Stimulated activated CD8-positive, alpha-beta memory T cell treated with anti-CD3 and anti-CD28 coated beads, Interleukin-7, amount 100 ng/mL, for 1 hour (primary cell): Measurements from ENCODE around the gene THADA.
"Not testable (repeated sequence)": the region's sequence is repeated elsewhere in the genome, so short reads cannot be mapped to it uniquely, and the experiment has no call there.

Experiments
- DNase-seq, 2 donors: peaks; one replicate each; pipeline ENCODE4 v3.0.0-alpha.2; 2020; ENCODE audit warnings: low read depth in 2 of 2

The THADA gene

DNA sequence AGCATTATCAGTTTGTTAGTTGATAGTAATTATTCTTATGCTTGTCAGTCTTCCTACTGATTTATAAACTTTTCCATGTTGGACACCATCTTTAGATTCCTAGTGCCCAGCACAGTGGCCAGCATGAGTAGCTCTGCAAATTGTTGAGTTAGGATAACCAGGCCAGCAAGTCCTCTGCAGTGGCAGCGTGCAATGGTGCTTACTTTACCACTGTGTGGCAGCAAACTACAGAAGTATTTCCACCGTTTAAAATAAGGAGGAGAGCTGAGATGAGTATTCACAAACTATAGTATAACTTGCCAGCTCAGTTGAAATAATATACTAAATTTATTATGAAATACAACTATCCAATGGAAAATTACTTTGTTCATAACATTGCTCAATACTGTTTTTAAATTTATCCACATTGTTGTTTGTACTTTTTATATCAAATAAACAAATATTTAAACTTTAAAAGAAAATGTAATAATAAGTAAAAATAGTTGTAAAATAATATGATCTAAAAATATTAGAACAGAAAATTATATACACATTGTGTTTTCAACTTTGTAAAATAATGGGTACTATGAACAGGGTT lies 9.3 kb upstream of the THADA start:
- DNase-seq = no peak

DNA sequence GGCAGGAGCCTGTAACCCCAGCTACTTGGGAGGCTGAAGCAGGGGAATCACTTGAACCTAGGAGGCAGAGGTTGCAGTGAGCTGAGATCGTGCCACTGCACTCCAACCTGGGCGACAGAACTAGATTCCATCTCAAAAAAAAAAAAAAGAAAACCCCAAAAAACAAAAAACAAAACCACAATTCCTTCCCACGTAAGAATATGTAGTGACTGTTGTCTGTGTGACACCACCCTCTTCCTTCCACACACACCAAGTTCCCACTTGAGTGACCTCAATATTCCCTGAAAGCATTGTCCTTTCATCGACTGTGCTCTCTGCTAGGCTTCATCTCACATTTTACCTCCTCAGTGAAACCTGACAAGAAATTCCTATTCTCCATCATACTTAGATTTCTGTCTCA lies 8.8 kb upstream of the THADA start:
- DNase-seq = no peak

DNA sequence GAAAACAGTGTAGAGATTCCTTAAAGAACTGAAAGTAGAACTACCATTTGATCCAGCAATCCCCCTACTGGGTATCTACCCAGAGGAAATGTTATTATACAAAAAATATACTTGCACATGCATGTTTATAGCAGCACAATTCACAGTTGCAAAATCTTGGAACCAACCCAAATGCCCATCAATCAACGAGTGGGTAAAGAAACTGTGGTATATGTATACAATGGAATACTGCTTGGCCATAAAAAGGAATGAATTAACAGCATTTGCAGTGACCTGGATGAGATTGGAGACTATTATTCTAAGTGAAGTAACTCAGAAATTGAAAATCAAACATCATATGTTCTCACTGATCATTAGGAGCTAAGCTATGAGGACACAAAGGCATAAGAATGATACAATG lies 4.8 kb upstream of the THADA start:
- not testable (repeated sequence) for DNase-seq

DNA sequence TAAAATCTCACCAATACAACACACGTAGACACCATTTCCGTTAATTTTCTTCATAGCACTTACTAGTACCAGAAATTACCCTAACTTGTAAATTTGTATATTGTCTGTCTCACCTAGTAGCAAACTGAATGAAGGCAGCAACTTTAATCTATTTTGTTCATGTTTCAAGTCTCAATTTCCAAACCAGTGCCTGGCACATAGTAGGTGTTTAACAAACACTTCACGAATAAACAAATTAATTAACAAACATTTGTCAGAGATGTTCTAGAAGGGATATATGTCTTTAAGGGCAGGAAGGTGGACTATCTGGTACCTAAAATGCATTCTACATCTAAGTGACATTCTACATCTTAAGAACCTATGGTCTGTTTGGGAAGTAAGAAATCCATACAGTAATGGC lies 963 bp downstream of the THADA start:
- no peak for DNase-seq

DNA sequence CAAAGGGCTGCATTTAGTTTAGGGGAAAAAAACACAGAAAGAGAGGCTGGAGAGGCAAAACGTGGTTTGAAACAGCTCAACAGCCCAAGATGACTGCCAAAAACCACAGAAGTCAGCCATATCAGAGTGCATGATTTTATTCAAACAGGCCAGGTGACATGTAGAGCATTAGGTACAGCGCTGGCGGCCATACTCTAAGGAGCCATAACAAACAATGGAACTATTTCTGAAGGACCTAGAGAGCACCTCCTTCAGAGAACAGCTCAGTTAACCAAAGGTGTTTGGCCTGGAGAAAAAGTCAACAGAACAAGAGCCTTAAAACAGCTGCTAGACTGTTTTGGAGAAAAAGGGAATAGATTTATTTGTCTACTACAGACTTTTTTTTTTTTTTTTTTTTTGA lies 2.6 kb downstream of the THADA start:
- DNase-seq = no peak

DNA sequence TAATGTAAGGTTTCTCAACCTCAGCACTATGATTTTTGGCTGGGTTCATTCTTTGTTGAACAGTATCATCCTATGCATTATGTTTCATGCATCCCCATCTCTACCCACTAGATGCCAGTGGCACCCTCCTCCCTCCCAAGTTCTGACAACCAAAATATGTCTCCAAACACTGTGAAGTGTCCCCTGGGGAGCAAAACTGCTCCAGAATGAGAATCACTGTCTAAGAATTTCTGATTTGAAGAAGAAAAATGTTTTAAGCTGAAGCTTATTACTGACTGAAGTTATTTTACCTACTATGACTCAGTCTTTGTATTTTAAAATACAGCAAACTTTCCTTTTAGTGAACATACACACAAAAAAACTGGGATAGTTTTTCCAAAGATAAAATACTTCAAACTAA lies 3.4 kb downstream of the THADA start:
- DNase-seq = no peak

DNA sequence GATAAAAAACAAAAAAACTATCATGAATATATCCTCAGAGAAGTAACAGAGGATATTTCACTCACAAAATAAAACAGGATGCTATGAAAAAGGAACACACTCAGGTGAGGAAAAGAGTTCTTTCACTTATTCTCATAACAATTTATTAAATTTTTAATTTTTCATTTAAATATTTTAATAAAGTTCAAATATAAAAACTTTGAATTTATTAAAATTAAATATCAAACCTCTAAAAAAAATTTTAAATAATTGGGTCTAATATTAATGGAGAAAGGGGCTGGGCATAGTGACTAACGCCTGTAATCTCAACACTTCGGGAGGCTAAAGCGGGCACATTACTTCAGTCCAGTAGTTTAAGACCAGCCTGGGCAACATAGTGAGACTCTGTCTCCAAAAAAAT lies 10.1 kb downstream of the THADA start:
- no peak for DNase-seq

DNA sequence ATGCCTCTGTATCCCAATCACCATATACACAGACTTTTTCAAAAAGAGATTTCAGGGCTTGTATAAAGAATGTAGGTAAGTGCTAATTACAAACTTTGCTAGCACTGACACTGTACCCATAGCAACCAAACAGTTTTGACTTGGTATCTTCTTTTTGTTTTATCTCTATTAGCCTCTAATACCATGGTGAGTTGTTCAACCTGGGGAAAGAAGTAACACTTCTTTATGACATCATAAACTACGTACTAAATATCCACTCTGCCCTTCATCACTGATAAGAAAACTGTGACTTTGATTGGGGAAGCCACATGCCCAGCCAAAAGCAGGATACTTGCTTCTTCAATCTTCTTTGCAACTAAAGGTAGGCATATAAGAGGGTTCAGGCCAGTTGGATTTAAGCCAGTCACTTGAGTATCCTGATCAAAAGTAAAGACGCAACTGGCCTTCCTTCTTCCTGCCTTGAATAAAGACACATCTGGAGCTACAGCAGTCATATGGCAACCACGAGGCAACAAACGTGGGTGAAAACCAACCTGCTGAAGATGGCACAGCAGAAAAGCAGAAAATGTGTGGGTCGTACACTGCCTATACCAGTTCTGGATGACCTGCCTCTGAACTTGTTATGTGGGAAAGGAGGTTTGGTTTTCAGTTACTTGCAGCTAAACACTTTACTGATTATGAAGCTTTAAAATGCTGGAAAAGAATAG lies 16.4 kb downstream of the THADA start:
- DNase-seq = no peak

DNA sequence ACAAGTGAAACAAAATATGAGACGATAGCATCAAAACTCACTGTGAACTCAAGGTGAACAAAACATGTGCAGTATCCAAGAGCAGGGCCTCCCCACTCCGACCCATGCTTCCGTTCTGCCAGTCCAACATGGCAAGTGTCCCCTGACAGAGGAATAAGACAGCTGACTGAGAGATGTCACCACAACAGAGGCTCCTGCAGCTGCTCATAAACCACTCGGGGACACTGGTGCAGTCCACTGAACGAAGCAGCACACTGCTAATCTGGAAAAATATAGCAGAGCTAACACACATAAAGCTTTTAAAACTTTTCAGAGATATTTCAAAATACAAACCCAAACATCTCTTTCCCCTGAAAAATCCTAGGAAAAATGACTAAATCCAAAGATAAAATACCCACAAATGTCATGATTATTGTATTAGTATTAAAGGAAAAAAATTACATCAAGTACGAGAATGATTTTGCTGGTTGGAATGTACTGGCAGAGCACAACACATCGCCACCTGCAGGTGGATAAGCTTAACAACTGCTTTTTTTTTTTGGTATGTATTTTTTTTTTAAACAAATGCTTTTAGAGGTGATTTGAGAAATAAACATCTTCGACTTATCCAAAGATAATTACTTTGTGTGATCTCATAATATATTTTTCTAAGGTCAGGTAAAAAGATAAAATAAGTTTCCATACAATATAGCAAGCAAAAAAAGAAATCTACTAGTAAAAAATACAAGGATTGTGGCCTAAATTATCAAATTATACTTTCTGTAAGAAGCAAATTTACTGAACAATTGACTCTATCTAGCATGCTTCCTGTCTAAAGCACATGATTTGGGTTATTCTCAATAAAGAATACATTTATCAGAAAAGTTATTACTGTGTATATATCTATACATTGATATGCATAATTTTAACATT lies 18.6 kb downstream of the THADA start:
- no peak for DNase-seq

DNA sequence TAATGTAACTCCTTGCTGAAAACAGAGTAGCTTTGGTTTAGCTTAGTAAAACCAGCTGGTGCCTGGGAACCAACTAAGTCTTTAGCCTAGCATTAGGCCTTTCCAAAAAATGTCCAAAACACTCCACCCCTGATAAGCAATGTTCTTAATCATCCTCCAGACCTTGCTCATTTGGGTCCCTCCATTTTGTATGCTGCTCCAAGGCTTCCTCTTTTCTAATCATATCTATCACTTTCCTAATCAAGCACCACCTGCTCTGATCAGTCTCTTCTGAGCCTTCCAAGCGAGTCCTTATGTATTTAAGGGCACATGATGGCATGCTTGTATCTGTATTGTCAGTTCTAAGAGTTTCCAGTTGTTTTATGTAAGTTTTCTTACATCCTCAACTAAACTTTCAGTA lies 23.6 kb downstream of the THADA start:
- no peak for DNase-seq

DNA sequence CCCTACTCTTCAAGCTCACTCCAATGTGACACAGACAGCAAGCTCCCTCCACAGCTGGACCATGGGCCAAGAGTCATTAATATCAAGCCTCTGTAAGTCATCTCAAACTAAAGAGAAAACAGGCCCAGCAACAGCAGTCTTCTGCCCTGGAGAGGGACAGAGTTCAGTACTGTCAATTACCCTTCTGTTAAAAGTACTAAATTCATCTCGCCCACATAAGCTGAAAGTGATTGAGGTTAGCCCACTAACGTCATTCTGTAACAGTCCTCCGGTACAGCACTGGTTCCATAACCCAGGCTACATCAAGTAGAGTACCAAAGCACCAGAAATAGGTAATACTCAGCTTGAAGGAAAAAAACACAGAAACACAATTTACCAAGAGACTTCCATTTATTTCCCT lies 25.9 kb downstream of the THADA start:
- no peak for DNase-seq

DNA sequence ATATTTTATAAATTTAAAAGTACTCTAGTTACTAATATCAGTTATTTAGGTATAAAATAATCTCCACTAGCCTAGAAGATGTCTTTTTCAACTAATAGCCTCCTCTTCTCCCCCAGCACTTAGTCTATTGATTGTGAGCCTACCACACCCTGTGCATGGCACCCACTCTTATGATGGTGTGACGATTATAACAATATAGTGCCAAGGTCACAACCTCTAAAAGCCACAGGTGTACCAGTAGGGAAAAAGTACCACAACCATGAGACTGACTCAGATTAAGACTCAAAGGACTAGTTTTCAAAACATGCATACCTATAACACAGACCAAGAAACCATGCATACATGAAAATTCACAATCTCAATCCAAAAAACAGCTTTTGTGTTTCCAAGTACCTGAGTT lies 27.6 kb downstream of the THADA start:
- no peak for DNase-seq

DNA sequence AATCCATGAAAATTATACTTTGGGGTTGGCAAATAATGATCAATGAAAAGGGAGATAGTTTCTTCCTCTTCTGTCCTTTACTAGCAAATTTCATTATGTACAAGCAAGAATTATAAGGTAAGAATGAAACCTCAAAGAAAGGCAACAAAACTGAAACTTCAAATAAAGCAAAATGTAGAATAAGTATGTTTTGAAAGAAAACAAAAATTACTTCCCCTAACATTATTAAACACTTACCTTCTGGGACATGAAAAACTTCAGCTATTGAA lies 29.4 kb downstream of the THADA start:
- DNase-seq = no peak

DNA sequence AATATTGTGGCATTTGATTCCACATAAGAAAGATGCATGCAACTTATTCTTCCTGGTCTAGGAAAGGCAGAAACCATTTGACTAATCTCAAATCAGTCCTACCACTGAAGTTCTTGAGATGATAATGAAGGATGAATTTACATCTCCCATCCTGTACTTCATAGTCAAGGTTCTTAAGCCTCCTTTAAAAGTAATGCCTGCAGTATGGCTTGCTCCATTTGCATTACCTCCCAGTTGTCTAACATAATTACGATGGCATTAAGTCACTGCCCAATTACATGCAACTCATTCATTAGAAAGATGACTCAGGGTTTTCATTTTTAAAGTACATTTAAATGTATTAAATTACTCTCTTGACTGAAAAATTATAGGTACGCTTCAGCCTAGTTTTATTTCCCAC lies 32.2 kb downstream of the THADA start:
- DNase-seq = no peak

DNA sequence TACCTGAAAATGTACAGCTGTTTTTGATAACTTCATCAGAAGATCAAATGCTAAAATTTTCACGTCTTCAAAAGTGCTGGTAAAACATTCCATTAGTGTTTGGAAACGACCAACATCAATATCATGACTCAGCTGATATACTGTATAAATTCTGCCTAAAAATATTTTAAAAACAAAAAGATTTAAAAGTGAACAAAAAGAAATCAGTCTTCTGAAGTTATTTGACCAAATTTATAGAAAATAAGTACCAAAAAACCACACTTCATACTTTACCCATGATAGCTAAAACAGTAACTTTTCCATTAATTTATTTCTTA lies 35.6 kb downstream of the THADA start:
- no peak for DNase-seq

DNA sequence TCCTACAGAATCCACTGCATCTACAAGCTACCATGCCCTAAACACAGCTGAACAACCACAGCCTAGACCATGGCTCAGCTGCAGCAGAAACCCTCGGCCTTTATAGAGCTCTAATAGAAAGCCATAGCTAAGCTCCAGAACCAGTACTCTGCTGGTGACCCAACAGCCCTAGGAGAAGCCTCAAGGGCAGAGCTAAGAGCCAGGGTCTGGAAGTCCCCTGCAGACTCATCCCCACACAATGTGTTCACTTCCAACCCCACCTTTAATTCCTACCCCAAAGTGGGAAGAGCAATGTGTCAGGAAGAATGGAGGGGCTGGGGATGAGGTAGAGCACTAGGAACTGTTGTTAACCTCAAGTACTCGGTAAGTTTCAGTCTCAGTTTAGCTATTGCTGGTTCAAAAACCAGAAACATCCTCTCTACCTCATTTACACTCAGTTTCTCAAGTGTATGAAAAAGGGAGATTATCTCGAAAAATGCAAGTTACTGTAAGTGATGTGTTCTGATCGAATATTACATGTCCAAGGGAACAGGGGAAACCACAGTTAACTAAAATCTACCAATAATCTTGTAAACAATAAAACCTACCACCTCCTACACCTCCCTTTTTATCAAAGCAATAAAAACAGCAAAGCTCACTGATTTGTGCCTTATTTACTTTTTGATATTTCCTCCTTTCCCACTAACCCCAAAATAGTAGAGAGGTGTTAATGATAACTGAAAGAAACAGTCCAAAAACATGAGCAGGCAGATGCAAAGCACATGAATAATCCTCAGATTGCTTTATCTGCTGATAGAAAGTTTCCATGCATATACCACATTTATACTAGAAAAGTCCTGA lies 36.2 kb downstream of the THADA start:
- DNase-seq = no peak

DNA sequence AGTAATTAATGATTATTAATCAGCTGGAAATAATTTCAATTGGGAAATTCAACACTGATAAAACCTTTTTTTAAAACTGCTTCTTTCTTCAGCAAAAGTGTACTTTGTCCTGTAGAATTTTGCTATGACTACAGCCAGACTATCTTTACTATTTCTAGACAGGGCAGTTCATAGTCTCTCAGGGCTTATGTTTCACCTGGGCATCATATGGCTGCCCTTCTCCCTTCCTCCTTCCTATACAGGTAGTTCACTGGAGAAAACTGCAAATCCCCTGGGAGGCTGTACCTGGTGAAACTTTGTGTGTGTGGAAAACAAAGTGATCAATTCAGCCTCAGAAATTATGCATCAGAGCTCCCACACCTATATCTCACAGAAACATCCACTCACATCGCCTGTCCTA lies 38.6 kb downstream of the THADA start:
- DNase-seq = no peak

DNA sequence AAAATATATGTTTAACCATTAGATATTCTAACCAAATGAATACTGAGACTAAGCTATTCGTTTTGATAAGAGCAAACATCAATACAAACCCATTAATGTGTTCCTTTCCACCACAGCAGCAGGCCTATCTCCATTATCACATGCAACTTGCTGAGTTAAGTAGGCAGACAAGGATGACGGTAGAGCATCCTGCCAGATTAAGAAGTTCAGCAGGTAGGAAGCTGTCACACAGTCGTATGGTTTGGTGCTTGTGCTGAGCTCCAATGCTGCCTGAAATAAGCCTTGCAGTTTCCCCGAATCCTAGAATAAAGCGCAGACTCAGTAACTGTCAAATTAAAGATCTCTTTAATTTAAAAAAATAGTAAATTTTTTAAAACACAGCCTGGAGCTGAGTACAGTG lies 39.6 kb downstream of the THADA start:
- DNase-seq = no peak

DNA sequence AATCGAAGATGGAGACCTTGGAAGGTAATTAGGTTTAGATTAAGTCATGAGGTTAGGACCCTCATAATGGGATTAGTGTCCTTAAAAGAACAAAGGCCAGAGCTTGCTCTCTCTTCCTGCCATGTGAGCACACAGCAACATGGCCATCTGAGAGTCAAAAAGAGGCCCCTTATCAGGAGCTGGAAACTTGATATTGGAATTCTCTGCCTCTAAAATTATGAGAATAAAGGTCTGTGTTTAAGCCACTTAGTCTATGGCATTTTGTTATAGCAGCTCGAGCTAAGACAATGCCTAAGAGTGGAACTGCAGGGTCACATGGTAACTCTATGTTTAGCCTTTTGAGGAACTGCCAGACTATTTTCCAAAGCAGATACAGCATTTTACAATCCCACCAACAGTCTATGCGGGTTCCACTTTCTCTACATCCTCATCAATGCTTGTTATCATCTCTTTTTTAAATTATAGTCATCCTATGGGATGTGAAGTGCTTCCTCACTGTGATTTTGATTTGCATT lies 42.4 kb downstream of the THADA start:
- DNase-seq = no peak

DNA sequence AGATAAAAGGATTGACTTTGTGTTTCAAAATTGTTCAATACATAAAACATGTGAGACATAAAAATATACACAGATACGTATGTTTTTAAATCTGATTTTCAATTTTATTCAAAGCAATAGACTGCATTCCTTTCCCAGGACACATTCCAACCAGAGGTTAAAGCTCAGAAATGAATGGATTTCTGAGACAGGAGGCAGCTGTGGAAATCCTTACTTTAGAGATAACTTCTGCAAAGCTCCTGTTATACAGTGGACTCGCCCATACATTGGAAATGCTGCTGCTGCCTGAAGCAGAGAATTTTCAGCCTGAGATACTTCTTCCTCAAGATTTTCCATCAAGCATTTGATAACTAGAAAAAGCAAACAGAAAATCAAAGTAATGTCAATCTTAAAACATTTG lies 43.8 kb downstream of the THADA start:
- no peak for DNase-seq

DNA sequence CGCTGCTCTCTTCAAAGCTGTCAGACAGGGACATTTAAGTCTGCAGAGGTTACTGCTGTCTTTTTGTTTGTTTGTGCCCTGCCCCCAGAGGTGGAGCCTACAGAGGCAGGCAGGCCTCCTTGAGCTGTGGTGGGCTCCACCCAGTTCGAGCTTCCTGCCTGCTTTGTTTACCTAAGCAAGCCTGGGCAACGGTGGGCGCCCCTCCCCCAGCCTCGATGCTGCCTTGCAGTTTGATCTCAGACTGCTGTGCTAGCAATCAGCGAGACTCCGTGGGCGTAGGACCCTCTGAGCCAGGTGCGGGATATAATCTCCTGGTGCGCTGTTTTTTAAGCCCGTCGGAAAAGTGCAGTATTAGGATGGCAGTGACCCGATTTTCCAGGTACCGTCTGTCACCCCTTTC lies 47.5 kb downstream of the THADA start:
- DNase-seq = not testable (repeated sequence)

DNA sequence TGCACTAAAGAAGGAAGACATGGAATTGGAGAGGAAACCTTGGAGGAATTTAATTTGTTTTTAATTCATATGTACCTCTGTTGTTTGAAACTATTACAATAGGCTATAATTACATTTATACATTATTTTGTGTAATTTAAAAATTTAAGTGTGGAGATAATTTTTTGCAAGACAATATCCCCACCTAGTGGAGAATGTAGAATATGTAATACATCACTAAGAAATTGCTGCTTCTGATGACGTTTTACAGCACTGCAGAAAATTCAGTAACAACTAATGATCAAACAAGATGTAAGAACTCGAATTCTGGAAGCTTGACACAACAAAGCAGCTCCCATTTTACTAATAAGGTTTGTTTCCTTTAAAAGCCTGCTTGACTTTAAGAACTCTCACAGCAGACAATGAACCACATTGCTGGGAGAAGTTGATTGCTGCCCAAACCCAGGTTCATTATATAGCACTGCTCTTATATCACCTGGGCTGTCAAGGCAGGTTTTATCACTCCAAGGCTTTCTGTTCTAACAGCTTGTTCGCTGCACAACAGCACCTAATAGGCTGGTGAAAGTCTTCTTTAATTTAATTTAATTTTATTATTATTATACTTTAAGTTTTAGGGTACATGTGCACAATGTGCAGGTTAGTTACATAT lies 53.4 kb downstream of the THADA start:
- no peak for DNase-seq
